HG03095 (cell line): ENCODE results near the gene PPFIA2.

Source experiments
- ATAC-seq: cut with Tn5 transposase; IDR thresholded peaks from one replicate; pipeline ENCODE4 v1.9.1; 2021; ENCODE audit warnings: moderate library complexity; ENCODE audit not compliant: unreplicated experiment

Gene PPFIA2

DNA sequence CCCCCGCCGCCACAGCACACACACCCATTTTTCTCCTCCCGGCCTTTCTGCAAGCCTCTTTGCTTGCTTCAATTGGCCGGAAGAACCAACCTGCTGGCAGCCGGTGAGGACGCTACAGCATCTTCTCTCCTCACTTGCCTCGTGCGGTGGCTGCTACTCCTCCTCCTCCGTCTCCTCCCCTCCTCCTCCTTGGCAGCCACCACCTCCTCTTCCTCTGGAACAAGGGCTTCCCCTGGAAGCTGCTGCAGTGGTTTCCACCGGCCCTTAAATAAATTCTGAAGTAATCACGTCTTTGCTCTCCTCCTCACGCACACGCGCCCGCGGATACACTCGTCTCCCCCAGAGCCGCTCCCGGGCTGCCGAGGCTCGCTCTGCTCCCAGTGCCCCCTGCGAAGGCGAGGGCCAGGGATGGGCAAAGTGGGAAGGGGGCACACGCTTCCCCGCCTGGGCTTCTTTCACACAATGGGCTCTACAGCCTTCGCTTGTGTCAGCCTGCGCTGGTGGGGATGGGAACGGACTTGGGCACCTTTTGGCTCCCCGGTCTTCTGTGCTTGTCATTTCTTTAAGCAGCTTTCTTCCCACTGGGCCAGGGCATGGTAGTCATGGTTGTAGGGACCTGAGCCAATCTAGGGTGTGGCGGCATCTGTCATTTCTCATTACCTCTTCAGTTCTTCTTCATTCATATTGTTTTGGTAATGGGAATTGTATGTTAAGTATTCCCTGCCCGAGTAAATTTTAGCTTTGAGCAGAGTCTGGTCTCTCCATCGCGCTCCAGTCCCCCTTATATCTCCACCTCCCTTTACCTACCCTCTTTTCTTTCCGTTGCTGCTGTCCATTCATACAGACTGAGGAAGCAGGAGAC is at the start of gene PPFIA2:
PPFIA2 (minus strand) TSS at position 161 of the 862 bp plus-strand sequence.
- no peak for ATAC-seq

- ATAC-seq: no peak
Observed at GRCh38 chr12:81800298-81801148, 41.4 kb upstream of the PPFIA2 start.

DNA sequence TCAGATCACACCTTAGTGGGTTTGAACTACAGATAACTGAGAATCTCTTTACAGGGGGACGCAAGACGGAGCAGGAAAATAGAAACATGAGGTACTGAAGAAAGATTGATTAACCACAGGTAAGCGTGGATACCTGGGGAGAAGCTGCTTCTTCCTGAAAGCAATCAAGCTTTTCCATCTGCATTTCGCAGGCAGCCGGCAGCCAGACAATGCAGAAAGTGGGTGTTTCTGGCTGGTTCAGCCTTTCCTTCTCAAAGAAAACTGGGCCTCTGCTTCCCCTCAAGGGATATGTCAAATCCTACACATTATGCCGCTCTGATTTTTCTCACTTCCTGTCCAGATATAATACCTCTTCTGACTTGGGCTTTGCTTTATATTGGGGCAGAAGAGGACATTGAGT is 39.1 kb upstream of the PPFIA2 start:
- no peak for ATAC-seq

GRCh38 chr12:81797100-81797499 is 38.0 kb upstream of the PPFIA2 start:
- ATAC-seq: no peak

- ATAC-seq: no peak
Observed at GRCh38 chr12:81792666-81793065, 33.5 kb upstream of the PPFIA2 start.

DNA sequence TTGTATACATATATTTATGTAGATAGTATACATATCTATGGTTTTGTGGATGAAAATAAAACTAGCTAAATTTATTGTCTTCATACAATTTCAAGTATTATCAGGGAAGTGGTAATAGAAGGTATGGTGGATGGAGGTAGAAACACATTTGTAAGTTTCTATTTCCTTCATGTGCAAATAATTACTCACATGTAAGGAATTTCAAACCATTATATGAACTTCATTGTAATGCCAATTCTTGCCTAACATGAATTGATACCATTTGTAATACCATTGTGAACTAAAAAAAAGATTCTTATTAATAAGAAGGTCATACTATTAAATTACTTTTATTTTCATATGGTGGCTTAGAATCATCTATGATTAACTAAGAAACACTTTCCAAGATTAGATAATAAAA is 20.1 kb upstream of the PPFIA2 start:
- ATAC-seq: no peak

DNA sequence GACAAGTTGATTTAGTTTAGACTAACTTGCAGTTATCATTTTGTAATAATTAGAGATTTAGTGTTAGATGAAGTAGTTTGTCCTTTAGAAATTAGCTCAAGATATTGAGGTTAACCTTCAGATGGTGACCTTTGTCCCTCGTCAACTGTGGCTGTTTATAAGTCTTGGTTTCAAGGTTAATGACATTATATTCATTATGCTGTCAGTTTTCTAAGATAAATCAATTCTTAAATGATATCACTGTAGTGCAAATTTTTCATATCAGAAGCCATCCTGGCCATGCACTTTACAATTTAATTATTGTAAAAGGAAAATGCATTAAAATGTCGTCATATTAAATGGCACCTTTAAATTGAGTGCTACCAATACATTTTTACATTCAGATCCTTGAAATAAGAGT is 19.6 kb upstream of the PPFIA2 start:
- ATAC-seq: no peak

GRCh38 chr12:81758421-81759189 is 545 bp downstream of the PPFIA2 start:
- ATAC-seq: no peak

- no peak for ATAC-seq
Observed at GRCh38 chr12:81757731-81758365, 1.3 kb downstream of the PPFIA2 start.

DNA sequence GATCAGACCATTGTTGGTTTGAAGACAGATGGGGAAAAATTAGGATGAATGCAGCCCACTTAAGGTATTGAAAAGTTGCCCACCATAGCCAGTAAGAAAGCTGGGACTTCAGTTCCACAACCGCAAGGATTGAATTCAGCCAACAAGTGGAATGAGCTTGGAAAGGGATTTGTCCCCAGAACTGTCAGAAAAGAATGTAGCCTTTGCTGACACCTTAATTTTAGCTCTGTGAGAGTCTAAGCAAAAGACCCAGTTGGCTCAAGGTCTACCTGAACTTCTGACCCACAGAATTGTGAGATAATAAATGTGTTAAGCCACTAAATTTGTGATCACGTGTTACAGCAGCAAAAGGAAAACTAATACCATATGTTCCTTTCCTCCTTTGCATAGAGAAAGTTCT is 29.4 kb downstream of the PPFIA2 start:
- no peak for ATAC-seq

DNA sequence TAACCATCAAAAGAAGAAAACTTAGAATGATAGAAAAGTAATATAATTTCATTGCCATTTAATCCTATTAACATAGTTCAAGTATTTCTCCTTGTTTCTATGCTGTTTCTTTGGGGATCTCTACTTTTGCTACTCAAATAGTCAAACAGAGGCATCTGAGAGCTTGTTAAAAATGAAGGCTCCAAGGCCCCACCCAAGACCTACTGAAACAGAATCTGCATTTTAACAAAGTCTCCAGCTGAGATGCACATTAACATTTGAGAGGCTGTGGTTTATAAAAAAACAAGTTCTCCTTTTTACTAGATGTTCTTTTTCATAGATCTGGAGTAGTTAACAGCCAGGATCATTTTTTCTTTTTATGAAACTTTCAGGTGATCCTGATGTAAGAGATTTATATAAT is 31.8 kb downstream of the PPFIA2 start:
- no peak for ATAC-seq

DNA sequence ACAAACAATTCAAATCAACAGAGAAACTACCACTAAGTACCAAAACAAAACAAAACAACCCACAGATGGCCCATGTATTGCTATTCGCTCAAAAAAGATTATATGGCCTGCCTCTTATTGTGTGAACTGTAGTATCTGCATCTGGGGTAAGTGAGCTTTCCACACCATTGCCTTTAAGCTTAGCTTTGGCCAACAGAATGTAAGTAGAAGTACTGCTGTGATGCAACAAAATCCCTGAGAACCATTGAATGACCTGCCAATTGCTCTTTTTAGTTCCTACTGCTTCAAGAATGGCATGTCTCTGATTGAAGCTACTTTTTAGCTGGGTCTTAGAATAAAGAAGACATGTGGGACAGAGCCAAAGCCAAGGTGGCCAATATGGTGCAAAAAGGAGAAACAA is 32.5 kb downstream of the PPFIA2 start:
- no peak for ATAC-seq

DNA sequence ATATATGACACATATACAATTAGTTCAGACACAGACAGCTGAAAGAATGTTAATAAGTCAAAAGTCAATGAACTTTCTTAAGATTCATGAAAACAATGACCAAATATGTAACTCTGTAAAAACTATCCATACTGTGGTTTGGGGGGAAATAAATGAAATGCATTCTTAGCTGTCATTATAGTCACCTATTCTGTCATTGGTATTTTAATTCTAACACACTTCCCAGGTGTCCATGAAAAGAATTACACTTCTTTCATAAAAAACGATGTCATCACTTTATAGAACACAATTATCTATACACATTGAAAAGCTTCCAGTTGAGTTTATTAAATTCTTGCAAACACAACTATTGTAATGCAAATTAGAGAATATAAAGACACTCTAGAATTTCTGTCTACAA is 35.8 kb downstream of the PPFIA2 start:
- ATAC-seq: no peak

DNA sequence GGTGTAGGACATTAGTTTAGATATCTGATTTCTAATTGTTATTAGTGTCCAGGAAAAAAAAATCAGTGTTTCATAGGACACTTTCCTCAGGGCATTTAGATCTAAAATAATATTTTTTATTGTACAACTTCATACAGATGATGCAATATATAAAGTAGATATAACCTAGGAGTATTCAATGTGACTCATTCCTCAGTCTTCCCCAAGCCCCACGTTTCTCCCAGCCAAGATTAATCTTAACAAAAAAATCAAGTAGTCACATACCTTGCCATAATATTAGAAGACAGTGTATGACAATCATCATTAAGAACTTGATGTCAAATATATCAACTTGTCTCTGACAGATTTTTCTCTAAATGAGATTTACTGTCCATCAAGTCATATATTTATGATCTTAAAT is 37.1 kb downstream of the PPFIA2 start:
- ATAC-seq: no peak

- ATAC-seq: no peak
Observed at GRCh38 chr12:81718616-81719015, 40.5 kb downstream of the PPFIA2 start.

DNA sequence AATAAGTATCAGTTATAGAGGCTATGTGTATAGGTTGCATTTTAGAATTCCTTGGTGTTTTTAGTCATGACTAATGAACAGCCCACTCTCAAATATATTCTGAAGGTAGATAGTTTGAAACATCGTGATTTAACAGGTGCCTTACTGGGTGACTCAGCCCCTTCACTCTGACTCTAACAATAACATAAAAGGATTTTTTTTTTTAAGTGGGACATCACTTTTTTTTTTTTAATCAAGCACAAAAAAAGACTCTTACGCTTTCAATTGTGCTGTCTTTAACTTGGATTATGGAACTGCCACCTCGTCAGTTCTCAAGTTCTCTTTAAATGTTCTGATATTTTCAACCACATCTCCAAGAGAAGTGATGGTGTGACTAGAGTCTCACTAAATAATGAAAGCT is 46.6 kb downstream of the PPFIA2 start:
- ATAC-seq: no peak

DNA sequence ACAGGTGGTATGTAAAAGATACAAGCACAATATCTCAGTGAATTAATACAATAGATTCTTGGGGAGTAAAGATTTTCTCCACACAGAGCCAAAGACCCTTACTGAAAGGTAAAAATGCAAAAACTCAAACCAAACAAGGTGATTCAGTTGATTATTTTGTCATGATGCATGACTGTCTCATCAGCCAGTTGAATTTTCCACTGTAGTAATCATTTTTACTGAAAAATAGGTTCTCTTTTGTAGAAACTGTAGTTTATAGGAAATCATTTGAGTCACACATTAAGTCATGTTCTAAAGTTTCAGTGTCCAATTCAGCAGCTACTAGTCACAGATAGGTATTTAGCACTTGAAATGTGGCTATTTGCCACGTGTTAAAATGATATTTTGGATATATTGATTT is 53.6 kb downstream of the PPFIA2 start:
- ATAC-seq: no peak

DNA sequence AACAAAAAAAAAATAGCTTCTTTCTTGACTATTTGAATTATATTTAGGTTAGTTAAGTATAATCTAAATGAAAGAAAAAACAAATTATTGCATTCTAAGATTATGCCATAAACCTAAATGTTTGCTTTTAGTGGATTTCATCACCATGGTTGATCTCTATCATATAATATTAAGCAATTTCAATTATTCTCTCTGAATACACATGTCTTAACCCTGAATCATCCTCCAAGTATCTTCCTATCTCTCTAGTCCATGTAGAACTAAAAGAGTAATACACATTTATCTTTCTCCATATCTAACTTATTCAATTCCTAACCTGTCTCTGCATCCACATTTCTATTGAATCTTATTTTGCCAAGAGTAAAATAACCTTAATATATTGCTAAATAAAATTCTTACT is 59.6 kb downstream of the PPFIA2 start:
- ATAC-seq: no peak

DNA sequence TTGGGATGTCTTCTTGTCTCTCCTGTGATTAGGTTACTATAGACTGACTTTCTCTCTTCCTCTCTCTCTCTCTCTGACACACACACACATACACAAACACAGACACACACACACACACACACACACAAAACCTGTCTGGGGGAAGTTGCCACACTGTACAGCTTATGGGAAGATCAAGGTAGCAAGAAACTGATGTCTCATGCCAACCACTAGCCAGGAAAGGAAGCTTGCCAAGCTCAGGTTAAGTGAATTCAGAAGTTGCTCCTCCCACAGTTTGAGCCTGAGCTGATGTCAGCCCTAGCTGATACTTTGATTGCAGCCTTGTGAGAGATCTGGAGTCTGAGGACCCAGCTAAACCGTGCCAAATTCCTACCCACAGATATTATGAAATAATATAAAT is 67.1 kb downstream of the PPFIA2 start:
- ATAC-seq: no peak

DNA sequence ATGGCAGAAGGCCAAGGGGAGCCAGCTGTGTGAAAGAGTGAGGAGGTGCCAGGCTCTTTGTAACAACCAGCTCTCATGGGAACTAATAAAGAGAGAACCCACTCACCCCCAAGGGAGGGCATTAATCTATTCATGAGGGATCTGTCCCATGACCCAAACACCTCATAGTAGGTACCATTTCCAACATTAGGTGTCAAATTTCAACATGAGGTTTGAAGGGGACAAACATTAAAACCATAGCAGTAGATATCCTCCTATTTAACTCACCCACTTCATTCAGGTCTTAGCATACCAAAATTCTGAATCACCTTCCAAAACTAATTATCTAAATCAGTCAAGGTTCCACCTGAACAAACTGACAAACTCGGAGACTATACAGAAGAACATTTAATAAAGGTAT is 75.3 kb downstream of the PPFIA2 start:
- no peak for ATAC-seq

- ATAC-seq: no peak
Observed at GRCh38 chr12:81679614-81680013, 79.5 kb downstream of the PPFIA2 start.
